Activated CD4-positive, alpha-beta T cell treated with anti-CD3 and anti-CD28 coated beads, Interleukin-2, amount 50 U/mL, for 48 hours (primary cell): ENCODE data around the gene STX2.

Source experiments
- DNase-seq, 2 experiments: peaks; one replicate each; pipeline ENCODE4 v3.0.0-alpha.2; 2020

The STX2 gene

GRCh38 chr12:130829391-130830245, 9.4 kb downstream of the STX2 start:
- no peak for DNase-seq

- DNase-seq = no peak
Measured at GRCh38 chr12:130828895-130829294, 10.2 kb downstream of the STX2 start.

DNA sequence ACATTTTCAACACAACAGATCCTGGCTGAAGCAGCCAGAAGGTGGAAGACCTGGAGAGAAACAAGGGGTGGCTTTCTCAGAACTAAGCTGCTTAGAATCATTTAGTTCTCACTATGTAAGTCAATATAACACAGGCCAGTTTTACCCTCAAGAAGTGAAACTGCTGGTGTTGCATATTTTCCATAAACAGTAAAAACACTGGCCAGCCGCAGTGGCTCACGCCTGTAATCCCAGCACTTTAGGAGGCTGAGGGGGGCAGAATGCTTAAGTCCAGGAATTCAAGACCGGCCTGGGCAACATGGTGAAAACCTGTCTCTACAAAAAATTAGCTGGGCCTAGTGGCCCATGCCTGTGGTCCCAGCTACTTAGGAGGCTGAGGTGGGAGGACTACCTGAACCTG, 11.6 kb downstream of the STX2 start:
- no peak for DNase-seq

GRCh38 chr12:130826151-130826801, 12.8 kb downstream of the STX2 start:
- peak; percentile 75 to 77 for DNase-seq

GRCh38 chr12:130825771-130826150, 13.3 kb downstream of the STX2 start:
- no peak for DNase-seq

DNA sequence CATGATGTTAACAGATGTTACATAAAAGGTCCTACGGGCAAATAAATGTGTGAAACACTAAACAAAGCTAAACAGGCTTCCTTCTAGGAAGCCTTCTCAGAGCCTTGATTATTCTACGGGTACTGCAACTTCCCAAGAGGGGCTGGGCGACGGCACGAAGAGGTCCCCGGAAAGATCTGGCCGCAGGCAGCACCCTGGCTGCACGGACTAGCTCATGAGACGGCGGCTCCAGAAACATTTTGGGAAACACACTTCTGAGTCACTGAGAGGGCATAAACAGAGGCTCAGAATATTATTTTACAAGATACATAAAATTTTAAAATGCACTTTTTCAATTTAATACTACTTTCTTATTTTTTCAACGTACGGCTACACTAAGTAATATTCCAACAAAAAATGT, 19.4 kb downstream of the STX2 start:
- DNase-seq = no peak

DNA sequence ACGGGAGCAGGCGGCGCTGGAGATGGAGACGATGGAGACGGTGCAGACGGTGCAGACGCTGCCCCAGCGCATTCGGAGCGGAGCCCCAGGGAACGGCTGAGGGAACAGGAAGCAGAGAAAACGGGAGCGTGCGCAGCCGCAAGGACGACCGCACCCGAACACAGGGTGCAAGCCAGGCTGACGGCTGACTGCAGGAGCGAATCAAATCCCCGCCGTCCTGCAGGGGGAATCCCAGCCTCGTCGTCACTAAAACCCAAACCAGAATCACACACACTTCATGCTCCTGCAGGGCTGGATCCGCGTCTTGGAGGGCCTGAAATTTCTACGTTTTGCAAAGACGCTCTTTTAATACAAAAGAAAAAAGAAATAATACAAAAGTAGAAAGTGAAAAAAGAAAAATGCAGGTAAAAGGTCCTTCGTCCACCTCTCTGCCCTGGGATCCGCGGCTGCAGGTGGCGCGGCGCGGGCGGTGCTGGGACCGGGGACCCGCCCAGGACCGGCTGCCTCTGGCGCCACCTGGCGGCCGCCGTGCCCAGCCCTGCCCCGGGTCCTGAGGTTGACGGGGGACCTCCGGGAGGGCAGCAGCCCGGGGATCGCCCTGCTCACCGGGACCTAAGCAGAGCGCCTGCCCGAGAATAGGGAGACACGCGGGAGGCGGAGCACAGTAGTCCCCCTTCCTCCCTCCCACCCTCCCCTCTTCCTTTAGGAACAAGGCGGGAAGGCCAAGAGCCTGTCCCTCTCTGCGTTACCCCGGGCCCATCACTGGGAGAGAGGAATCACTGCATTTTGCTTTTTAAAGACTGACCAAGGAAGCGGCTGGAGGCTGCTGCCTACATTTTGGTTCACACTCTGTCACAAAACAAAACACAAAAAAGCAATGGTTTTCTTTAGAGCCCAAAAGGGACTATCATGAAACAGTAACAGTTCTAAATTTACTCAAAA, 20.1 kb downstream of the STX2 start:
- DNase-seq = peak; percentile 79 to 82

DNA sequence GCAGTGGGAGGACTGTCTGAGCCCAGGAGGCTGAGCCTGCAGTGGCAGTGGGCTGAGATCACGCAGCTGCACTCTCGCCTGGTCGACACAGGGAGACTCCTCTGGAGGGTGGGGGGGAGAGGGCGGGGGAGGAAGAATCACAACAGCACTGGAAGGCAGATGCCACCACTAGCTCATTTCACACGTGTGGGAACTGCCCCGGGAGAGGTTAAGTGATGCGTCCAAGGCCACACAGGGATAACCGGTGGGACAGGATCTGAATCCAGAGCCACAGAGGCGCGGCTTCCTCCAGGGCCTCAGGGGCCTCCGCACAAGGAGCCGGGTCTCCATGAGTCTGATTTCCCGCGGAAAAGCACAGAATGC, 20.8 kb downstream of the STX2 start:
- DNase-seq = no peak

DNA sequence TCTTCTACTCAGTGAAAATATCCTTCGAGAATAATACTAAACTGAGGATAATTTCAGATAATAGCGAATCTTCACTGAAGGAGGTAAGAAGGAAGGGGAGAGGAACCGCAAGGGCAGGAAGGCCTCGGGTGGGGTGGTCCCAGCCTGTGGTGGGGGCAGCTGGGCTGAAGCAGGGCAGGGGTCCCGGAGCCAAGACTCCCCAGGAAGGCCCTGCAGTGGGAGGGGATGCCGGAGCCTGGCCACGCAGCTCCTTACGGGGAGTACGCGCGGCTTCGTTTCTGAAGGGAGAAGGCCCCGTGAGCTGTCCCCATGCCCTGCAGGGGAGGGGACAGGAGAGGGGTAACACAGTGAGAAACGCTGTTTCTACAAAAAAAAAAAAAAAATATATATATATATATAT, 21.2 kb downstream of the STX2 start:
- DNase-seq = no peak

DNA sequence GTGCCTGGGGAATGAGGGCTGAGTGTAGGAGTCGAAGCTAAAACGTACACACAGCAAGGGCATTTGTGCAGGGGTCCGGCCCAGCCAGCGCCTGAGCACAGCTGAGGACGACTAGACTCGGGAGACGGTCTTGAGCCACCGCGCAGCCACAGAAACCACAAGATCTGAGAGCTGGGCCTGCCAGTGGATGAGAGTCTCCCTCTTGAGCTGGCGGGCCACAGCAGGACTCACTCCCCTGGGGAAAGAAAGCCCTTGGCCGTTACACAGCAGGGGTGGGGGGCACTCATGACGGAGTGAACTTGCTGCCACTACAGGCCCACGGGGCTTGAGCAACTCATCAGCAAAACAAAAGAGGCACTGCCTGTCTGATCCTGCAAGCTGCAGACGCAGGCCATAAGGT, 23.0 kb downstream of the STX2 start:
- DNase-seq = no peak

DNA sequence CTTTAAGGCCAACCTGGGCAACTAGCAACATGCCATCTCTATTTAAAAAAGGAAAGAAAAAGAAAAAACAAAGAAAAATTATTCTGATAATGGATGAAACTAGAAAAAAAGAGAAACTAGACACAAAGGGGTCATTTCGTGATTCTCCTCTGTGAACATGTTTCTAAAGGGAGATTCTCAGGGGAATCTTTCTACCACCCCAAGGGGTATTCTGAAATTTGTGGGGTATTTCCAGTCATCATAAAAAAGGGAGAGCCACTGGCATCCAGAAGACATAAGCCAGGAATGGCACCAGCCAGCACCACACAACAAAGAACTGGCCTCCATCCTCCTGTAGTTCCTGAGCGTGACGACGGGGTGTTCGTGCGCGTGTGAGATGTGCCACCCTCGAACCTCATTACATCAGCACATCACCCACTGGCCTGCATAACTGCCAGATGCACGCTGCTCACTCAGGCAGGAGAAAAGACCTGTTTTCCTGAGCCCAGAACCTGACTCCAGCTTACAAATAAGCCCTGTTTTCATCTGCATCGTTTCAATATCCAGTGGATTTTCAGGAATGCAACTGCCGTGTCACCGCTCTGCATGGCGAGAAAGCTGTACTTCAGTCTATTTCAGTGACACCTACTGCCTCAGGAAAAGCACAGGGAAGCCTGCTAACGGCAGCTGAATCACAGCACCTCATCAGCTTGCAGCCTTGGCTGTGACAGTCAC, 23.9 kb downstream of the STX2 start:
- DNase-seq = no peak

DNA sequence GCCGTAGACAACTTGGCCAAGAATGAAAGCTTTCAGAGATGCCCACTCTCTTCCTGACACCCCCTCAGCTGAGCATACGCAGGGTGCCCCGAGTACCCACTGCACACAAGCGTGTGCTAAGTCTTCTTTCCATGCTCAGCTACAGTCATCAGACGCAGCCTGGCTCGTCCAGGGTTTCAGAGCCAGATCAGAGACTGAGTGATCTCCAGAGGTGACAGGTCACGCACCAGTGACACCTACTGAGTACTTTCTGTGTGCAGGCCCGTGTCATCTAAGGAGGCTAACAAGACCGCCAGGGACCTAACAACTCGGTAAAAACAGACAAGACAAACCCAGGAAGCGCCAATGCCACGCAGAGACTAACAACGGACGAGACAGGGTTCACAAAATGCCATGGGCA, 25.1 kb downstream of the STX2 start:
- no peak for DNase-seq

DNA sequence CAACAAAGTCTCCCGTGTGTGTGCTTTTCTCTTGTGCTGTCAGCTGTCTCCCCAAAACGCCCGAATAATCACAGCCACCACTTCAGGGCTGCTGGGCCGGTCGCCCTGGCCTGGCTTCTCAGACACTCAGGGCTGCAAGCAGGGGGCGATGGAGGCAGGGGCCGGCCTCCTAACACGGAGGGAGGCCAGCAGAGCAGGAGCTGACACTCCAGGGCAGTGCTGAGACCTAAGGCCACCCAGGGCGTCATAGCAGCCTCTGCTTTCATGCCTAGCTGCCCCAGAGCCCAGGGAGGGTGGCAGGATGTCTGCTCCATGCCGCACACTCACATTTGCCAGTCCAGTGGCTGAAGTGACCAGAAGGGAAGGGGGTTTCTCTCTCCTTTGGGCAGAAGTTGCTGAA, 25.6 kb downstream of the STX2 start:
- DNase-seq = no peak

- DNase-seq = no peak
Measured at GRCh38 chr12:130809791-130810190, 29.3 kb downstream of the STX2 start.

- no peak for DNase-seq
Measured at GRCh38 chr12:130807309-130807708, 31.7 kb downstream of the STX2 start.

DNA sequence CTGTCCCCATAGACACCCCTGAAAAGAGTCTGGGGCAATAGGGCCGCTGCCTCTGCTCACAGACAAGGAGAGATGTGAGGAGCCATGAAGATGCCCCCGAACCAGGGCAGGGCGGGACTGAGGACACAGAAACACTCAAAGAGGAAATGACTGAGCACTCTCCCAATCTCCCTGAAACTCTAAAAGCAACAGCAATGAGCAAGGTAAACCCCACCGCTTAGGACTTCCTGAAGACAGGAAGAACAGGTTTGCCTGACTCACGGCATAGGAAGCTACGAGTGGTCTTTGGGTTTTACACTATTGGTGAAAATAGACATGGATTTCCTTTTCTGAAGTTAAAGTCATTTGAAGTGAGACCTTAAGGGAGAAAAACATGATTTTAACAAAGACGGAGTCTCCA, 32.5 kb downstream of the STX2 start:
- no peak for DNase-seq

GRCh38 chr12:130805635-130806034, 33.4 kb downstream of the STX2 start:
- DNase-seq = no peak

DNA sequence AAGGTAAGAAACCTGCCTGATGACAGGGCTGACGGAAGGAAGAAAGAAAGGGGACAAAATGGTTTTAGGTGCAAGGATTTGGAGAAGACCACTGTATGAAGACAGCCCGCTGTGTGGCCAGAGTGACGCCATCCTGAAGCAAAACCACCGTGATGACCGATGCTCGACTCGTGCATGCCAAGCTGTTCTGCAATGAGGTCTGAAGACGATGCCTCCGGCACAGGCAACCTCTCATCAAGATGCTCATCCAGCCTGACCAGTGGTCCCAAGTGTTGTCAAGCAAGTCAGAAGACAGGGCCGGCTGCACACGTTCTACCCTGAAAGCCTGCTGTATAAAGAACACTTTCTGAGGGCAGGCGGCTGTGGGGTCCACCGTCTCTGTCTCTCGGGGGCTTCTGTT, 34.8 kb downstream of the STX2 start:
- no peak for DNase-seq

GRCh38 chr12:130803702-130804101, 35.3 kb downstream of the STX2 start:
- DNase-seq = no peak

- DNase-seq = no peak
Measured at GRCh38 chr12:130800312-130800711, 38.7 kb downstream of the STX2 start.

GRCh38 chr12:130799051-130799450, 40.0 kb downstream of the STX2 start:
- DNase-seq = no peak

- DNase-seq = peak; percentile 60 to 67
Measured at GRCh38 chr12:130796985-130797686, 41.9 kb downstream of the STX2 start.
